NCI-H2107 treated with DMSO at 0.1 percent for 48 hours (cell line): Measurements from ENCODE around the gene MED15.
"Not testable (repeated sequence)": the region's sequence is repeated elsewhere in the genome, so short reads cannot be mapped to it uniquely, and the experiment has no call there.

ENCODE experiments used
- DNase-seq: peaks from one replicate; lab custom pipeline; 2025; ENCODE audit not compliant: unreplicated experiment; lab: John Stamatoyannopoulos, UW

The MED15 gene

GRCh38 chr22:20507253-20508066 lies at the start of gene MED15:
Gene MED15, plus strand, starts transcription at chr22:20507610. Its CDS starts 69 bp downstream, at chr22:20507679.
- DNase-seq, result peak; percentile 19

- no peak for DNase-seq
Measured at GRCh38 chr22:20458530-20459151, 48.8 kb upstream of the MED15 start.

GRCh38 chr22:20459152-20459542 lies 48.3 kb upstream of the MED15 start:
- DNase-seq, result no peak

- DNase-seq, result no peak
Measured at GRCh38 chr22:20459862-20460261, 47.5 kb upstream of the MED15 start.

GRCh38 chr22:20463324-20464095 lies 43.9 kb upstream of the MED15 start:
- no peak for DNase-seq

- no peak for DNase-seq
Measured at GRCh38 chr22:20464096-20464614, 43.3 kb upstream of the MED15 start.

GRCh38 chr22:20464912-20465758 lies 42.3 kb upstream of the MED15 start:
- no peak for DNase-seq

GRCh38 chr22:20465759-20466077 lies 41.7 kb upstream of the MED15 start:
- DNase-seq, result no peak

GRCh38 chr22:20466659-20467379 lies 40.6 kb upstream of the MED15 start:
- DNase-seq, result no peak

- DNase-seq, result no peak
Measured at GRCh38 chr22:20469110-20469868, 38.1 kb upstream of the MED15 start.

GRCh38 chr22:20470525-20470924 lies 36.9 kb upstream of the MED15 start:
- not testable (repeated sequence) for DNase-seq

GRCh38 chr22:20471126-20471833 lies 36.1 kb upstream of the MED15 start:
- DNase-seq, result no peak

GRCh38 chr22:20472629-20473442 lies 34.6 kb upstream of the MED15 start:
- DNase-seq, result no peak

- DNase-seq, result no peak
Measured at GRCh38 chr22:20475115-20475436, 32.3 kb upstream of the MED15 start.

GRCh38 chr22:20475569-20475968 lies 31.8 kb upstream of the MED15 start:
- not testable (repeated sequence) for DNase-seq

- not testable (repeated sequence) for DNase-seq
Measured at GRCh38 chr22:20478059-20478458, 29.4 kb upstream of the MED15 start.

- no peak for DNase-seq
Measured at GRCh38 chr22:20479612-20480196, 27.7 kb upstream of the MED15 start.

- DNase-seq, result not testable (repeated sequence)
Measured at GRCh38 chr22:20483143-20483506, 24.3 kb upstream of the MED15 start.
